Esophagus (tissue), 2 donors: ENCODE measurements around the gene NBAS. TPM values are rescaled to one million over a fixed set of nuclear protein-coding genes. Genes with fewer than 3 reads are reported as not detected.

Source experiments
- H3K27ac ChIP-seq, 2 donors: one replicate each; pipeline ENCODE4 v1.5.1; 2013; ENCODE audit warnings: low read depth in 2 of 2, mild to moderate bottlenecking in 2 of 2, inconsistent platforms in 1 of 2, low read length in 1 of 2, moderate library complexity in 1 of 2
- H3K27me3 ChIP-seq, 2 donors: one replicate each; pipeline ENCODE4 v1.6.1; 2013; ENCODE audit warnings: low read length in 2 of 2, control low read depth in 1 of 2, mild to moderate bottlenecking in 1 of 2; ENCODE audit not compliant: insufficient read depth in 2 of 2, control insufficient read depth in 1 of 2
- H3K36me3 ChIP-seq, 2 donors: one replicate each; pipeline ENCODE4 v1.6.1; 2013; ENCODE audit warnings: low read length in 1 of 2; ENCODE audit not compliant: control insufficient read depth in 2 of 2, insufficient read depth in 2 of 2
- H3K4me1 ChIP-seq, 2 donors: one replicate each; pipeline ENCODE4 v1.6.1; 2013; ENCODE audit warnings: low read length in 1 of 2; ENCODE audit not compliant: control insufficient read depth in 2 of 2, insufficient read depth in 2 of 2
- H3K4me3 ChIP-seq, 2 donors: one replicate each; pipeline ENCODE4 v1.5.1; 2013; ENCODE audit warnings: low read length in 2 of 2, mild to moderate bottlenecking in 2 of 2, low read depth in 1 of 2, moderate library complexity in 1 of 2
- H3K9me3 ChIP-seq, 2 donors: one replicate each; pipeline ENCODE4 v1.6.1; 2013; ENCODE audit warnings: mild to moderate bottlenecking in 2 of 2, low read depth in 1 of 2, low read length in 1 of 2, moderate library complexity in 1 of 2; ENCODE audit not compliant: control insufficient read depth in 2 of 2, insufficient read depth in 1 of 2
- WGBS, 2 donors: extraction: QIAGEN DNeasy Blood & Tissue Kit; methylation state at CpG; one replicate each; pipeline ENCODE4 v1.1.7; 2013; 5-methylcytosine and 5-hydroxymethylcytosine counted together
- polyA plus RNA-seq, 2 donors: library from polyadenylated mRNA; stranded (reverse); fragments of 200-250 nt; gene quantifications; one replicate each; pipeline ENCODE4 v1.2.3, GENCODE V29; 2013
- donor health status: healthy with polysubstance abuse.
- donor health status: Bipolar disorder and iron deficiency.

The NBAS gene
- polyA plus RNA-seq, 2 donors = 13.8 to 15.0 TPM

DNA sequence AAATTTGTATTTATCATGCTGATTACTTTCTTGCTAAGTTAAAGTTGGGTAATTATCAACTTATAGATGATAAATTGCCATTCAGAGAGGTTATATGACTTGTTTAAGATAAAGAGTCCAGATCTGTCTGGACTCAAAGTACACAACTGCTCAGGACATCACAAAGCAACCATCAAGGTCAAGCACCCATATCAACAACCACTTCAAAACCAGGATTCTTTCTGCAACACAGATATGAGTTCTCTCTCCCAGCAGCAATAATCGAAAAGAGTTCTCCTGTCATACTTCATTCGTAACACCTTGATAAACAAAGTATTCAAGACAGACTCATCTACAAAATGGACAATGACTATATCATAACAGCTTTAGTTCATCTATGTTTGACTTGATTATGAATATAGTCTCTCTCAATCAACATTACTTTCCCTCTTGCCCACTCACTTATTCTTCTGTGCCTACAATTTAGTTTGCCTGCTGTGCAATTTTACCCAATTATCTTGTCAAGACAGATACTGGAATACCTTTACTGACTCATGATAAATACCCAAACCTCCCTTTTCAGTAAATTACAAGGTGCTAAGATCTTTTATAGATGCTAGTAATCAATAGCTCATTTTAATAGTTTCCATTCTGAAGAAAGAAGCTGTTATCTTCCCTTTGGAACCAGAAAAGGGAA, 281.8 kb downstream of the NBAS start:
- Histone ChIP-seq H3K4me1 (no peaks in the 10 kb centered on the region), H3K27me3 (no peaks in the 10 kb centered on the region), H3K36me3 (peaks cover 0 to 3% of the 10 kb centered on the region in 2 donors), H3K4me3 (no peak overlapping the region), H3K27ac (no peak overlapping the region), H3K9me3 (no peaks in the 10 kb centered on the region)
- WGBS, 2 donors = 69 to 93% methylated on average over 2 of the region's 2 CpGs

DNA sequence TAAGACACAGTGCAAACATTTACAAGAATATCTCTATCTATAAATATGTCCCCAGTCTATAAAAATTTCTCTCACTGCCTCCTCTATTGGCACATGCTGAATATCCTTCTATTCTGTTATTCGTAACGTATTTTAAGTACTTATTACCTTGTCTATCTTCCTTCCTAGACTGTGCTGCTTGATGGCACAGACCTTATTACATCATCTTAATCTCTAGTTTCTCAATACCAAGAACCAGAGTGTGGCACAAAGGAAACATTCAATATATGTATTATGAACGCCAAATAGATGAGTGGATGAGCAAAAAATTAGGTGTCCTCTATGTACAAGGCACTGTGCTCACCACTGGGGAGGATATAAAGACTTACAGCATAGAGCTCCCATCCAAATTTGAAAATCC, 282.8 kb downstream of the NBAS start:
- no peaks in the 10 kb centered on the region for H3K4me1 ChIP-seq
- H3K9me3 ChIP-seq = no peaks in the 10 kb centered on the region
- H3K36me3 ChIP-seq = peaks cover 2 to 5% of the 10 kb centered on the region in 2 donors
- H3K27me3 ChIP-seq = no peaks in the 10 kb centered on the region
- no peak overlapping the region for H3K4me3 ChIP-seq
- H3K27ac ChIP-seq = no peak overlapping the region
- WGBS, 2 donors = 87 to 88% methylated on average over 3 of the region's 3 CpGs

DNA sequence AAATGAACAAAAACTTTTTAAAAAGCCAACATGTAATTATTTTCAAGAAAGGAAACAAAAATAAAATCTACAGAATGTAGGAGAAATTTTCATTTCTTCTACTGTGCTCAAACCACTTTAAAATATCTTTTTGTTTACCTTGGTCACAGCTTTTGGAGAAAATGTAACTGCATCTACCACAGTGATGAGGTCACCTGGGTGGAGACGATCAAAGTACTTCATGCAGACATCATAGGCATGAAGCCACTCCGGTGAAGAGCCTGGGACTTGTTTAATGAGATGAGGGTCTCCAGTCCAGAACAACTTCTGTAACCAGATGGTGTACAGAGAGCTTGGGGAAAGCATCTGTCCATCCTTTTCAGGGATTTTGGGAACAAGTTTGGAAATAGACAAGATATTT, 285.8 kb downstream of the NBAS start:
- Histone ChIP-seq H3K4me1 (no peaks in the 10 kb centered on the region), H3K4me3 (no peak overlapping the region), H3K9me3 (no peaks in the 10 kb centered on the region), H3K27me3 (no peaks in the 10 kb centered on the region), H3K27ac (no peak overlapping the region), H3K36me3 (peaks cover 2 to 3% of the 10 kb centered on the region in 2 donors)
- WGBS, 2 donors = 84 to 91% methylated on average over 2 of the region's 2 CpGs

DNA sequence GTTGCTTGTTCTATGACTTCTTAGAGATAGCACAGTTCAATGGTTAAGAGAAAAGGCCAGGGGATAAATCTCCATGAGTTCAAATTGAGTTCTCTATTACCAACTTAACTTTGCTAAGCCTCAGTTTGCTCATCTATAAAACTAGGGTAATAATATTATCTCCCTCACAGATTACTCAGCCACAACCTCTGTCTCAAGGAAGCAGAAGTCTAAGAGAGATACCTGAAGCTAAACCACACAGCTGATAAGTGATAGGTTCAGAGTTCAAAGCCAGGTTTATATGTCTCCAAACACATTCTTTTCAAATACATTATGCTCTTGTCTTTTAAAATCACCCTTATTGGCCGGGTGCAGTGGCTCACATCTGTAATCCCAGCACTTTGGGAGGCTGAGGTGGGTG, 287.7 kb downstream of the NBAS start:
- Histone ChIP-seq H3K27ac (no peak overlapping the region), H3K9me3 (no peaks in the 10 kb centered on the region), H3K36me3 (peaks cover 3 to 6% of the 10 kb centered on the region in 2 donors), H3K4me1 (no peaks in the 10 kb centered on the region), H3K27me3 (no peaks in the 10 kb centered on the region), H3K4me3 (no peak overlapping the region)
- WGBS, 2 donors = 81 to 87% methylated on average over 1 of the region's 1 CpG

DNA sequence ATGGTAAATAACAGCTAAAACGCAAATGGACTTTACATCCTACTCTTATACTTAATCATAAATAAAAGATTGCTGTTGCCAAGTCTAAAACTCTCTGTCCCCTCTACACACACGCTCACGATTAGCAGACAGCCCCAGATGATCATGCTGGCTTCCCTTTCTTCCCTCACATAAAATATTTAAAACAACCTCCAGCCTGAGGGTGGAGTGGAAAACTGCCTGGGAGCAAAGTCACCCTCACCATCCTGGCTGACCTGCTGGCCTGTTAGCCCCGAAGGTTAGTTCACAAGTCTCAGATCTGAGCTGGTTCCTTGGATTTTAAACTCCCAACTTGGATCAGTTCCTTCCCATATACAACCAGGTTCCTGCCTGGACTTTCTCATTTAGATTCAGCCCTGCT, 288.2 kb downstream of the NBAS start:
- Histone ChIP-seq H3K36me3 (peaks cover 3 to 7% of the 10 kb centered on the region in 2 donors), H3K9me3 (no peaks in the 10 kb centered on the region), H3K27me3 (no peaks in the 10 kb centered on the region), H3K4me1 (no peaks in the 10 kb centered on the region), H3K4me3 (no peak overlapping the region), H3K27ac (no peak overlapping the region)
- 75 to 78% methylated on average over 4 of the region's 4 CpGs for WGBS, 2 donors

DNA sequence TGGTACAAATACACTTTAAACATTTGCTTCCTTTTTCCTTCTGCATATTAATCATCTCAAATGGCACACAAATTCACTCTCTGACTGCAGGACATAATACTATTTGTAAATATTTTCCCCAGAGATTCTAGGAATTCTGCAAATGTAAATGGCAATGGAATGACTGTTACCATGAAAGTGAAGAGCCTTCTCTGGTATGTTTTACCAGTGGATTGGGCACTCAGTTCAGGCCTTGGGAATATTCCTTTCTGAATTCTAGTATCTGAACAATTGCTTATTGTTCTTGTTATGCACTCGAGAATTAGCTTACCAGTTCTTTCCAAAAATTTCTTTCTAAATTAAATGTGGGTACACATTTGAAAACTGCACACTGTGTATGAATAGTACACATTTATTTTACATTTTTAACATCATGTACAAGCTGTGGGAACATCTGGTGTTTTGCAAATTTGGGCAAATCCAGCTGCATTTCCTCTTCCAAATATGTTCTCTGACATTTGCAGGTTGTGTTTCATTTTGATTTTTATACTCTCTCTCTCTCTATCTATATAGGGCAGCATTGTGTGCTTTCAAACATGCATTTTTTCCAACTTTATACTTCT, 289.1 kb downstream of the NBAS start:
- Histone ChIP-seq H3K36me3 (peaks cover 3 to 7% of the 10 kb centered on the region in 2 donors), H3K4me1 (no peaks in the 10 kb centered on the region), H3K9me3 (no peaks in the 10 kb centered on the region), H3K27me3 (no peaks in the 10 kb centered on the region), H3K4me3 (no peak overlapping the region), H3K27ac (no peak overlapping the region)
- 83 to 86% methylated on average over 1 of the region's 1 CpG for WGBS, 2 donors

DNA sequence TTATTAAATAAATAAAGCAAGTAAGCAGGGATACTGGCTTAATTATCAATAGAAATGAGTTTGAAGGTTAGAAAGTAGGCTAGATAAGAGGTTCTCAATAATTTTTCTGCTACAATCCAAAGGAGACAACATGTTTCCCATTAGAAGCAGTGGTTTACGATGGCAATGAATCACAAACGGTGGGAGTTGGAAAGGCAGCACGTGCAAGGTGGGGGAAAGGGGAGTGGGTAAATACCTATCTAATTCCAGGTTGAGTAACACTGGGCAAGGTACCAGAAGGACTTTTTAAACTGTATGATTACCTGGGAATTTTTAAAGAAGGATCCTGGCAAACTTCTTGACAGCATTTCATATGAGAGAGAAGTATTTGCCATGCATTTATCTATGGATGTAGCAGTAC, 289.9 kb downstream of the NBAS start:
- 68 to 77% methylated on average over 3 of the region's 3 CpGs for WGBS, 2 donors

DNA sequence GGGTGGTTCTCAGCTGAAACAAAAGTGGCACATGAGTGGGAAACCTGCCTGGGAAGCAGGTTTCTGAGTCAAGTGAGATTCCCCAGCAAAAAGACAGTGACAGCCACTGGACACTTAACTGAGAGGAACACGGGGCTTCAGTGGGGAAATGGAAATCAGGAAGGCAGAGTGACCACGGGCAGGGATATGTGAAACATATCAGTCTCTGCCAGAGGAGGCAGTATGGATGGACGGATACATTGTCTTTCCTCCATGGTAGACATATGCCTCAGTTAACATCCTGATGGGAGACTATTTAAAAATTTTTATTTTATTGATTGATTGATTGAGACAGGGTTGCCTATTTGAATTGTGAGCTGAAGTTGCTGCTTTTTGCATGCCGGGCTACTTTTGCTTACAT, 292.1 kb downstream of the NBAS start:
- H3K4me1 ChIP-seq = no peaks in the 10 kb centered on the region
- H3K4me3 ChIP-seq = no peak overlapping the region
- H3K27ac ChIP-seq = no peak overlapping the region
- H3K9me3 ChIP-seq = no peaks in the 10 kb centered on the region
- H3K27me3 ChIP-seq = no peaks in the 10 kb centered on the region
- peaks cover 2 to 4% of the 10 kb centered on the region in 2 donors for H3K36me3 ChIP-seq
- WGBS, 2 donors = 91 to 93% methylated on average over 4 of the region's 4 CpGs

More for the DNA sequence above, 289.9 kb downstream of the NBAS start:
- Histone ChIP-seq H3K27ac (no peak overlapping the region), H3K9me3 (no peaks in the 10 kb centered on the region), H3K27me3 (no peaks in the 10 kb centered on the region), H3K4me3 (no peak overlapping the region), H3K36me3 (peaks cover 3 to 7% of the 10 kb centered on the region in 2 donors), H3K4me1 (no peaks in the 10 kb centered on the region)

DNA sequence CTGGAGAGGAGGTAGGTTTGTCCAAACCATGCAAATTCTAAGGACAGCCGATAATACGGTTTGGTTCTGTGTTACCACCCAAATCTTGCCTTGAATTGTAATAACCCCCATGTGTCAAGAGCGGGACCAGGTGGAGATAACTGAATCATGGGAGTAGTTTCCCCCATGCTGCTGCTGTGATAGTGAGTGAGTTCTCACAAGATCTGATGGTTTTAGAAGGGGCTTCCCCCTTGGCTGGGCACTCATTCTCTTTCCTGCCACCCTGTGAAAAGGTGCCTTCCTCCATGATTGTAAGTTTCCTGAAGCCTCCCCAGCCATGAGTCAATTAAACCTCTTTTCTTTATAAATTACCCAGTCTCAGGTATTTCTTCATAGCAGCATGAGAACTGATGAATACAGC, 295.2 kb downstream of the NBAS start:
- Histone ChIP-seq H3K4me3 (no peak overlapping the region), H3K4me1 (no peaks in the 10 kb centered on the region), H3K27me3 (no peaks in the 10 kb centered on the region), H3K27ac (no peak overlapping the region), H3K36me3 (peaks cover 2 to 4% of the 10 kb centered on the region in 2 donors), H3K9me3 (no peaks in the 10 kb centered on the region)
- 84 to 93% methylated on average over 3 of the region's 3 CpGs for WGBS, 2 donors
